ENCODE measurements around the gene SEMA6B. TPM values are rescaled to one million over a fixed set of nuclear protein-coding genes. Genes with fewer than 3 reads are reported as not detected.

The SEMA6B gene
- total and polyA plus RNA-seq, 2 donors (not counting 1 experiment from before 2014, with no cell fraction given), result 0.42 TPM; not detected in 1

DNA sequence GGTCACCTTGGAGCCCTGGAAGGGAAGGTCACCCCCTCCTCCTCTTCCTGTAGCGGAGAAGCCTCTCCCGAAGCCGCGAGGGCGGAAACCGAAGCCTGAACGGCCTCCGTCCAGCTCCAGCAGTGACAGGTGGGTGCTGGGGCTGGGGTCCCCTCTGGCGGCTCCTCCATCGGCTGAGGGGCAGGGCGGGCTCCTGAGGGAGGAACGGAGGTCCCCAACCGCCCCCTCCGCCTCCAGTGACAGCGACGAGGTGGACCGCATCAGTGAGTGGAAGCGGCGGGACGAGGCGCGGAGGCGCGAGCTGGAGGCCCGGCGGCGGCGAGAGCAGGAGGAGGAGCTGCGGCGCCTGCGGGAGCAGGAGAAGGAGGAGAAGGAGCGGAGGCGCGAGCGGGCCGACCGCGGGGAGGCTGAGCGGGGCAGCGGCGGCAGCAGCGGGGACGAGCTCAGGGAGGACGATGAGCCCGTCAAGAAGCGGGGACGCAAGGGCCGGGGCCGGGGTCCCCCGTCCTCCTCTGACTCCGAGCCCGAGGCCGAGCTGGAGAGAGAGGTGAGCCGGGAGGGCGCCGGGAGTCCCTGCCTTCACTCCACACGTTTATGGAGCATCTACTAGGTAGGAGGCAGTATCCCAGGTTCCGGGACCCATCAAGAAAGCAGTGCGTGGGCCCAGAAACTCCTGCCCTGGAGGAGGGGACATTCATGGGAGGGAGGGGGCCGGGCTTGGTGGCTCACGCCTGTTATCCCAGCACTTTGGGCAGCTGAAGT is 65.4 kb downstream of the SEMA6B start:
- ATAC-seq (ENCODE audit: low read depth) (no peak), DNase-seq (no peak)
- Mint-ChIP-seq H3K4me3 (no peak overlapping the region), H3K4me1 (no peaks in the 10 kb centered on the region), H3K27ac (no peak overlapping the region), H3K27me3 (no peaks in the 10 kb centered on the region), H3K9me3 (ENCODE audit: insufficient read depth) (no peaks in the 10 kb centered on the region)
- ChIA-PET CTCF (no interaction called here), POLR2A (interaction anchor here (0.6 kb wide), 1 partner anchor 163 kb away, joined by 5 read pairs; no protein-coding TSS in a partner anchor)
- no peaks in the 10 kb centered on the region for H3K27me3 ChIP-seq (replicated peaks in 1 of 4; ENCODE audit: control extremely low read depth in 1 of 4, control insufficient read depth in 3 of 4, insufficient read depth in 4 of 4, low read length in 3 of 4)
- intact Hi-C loops (cut with micrococcal nuclease), result no loop called here
- no peak overlapping the region for H3K9ac ChIP-seq (ENCODE audit: low read length)
- H3K27ac ChIP-seq (ENCODE audit: low read length in 2 of 2), result no peak overlapping the region
- H2AFZ ChIP-seq (ENCODE audit: insufficient read depth, low read depth, low read length, poor library complexity, severe bottlenecking), result no peak overlapping the region
- peaks cover 5 to 49% of the 10 kb centered on the region in 2 experiments for H3K36me3 ChIP-seq (replicated peaks in 1 of 2; ENCODE audit: control extremely low read depth in 1 of 2, control insufficient read depth in 1 of 2, extremely low read depth in 1 of 2, insufficient read depth in 2 of 2, low read length in 1 of 2)
- no peak for TF ChIP-seq EZH2 (IDR thresholded peaks at IDR 0.05; ENCODE audit: borderline replicate concordance, insufficient read depth, low read depth, low read length, poor library complexity, severe bottlenecking)
- TF ChIP-seq, protein P1, sequence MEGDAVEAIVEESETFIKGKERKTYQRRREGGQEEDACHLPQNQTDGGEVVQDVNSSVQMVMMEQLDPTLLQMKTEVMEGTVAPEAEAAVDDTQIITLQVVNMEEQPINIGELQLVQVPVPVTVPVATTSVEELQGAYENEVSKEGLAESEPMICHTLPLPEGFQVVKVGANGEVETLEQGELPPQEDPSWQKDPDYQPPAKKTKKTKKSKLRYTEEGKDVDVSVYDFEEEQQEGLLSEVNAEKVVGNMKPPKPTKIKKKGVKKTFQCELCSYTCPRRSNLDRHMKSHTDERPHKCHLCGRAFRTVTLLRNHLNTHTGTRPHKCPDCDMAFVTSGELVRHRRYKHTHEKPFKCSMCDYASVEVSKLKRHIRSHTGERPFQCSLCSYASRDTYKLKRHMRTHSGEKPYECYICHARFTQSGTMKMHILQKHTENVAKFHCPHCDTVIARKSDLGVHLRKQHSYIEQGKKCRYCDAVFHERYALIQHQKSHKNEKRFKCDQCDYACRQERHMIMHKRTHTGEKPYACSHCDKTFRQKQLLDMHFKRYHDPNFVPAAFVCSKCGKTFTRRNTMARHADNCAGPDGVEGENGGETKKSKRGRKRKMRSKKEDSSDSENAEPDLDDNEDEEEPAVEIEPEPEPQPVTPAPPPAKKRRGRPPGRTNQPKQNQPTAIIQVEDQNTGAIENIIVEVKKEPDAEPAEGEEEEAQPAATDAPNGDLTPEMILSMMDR (IDR thresholded peaks at IDR 0.05), result no peak
- H3K79me2 ChIP-seq (ENCODE audit: control insufficient read depth, insufficient read depth, low read length), result peaks cover 11% of the 10 kb centered on the region
- WGBS (ENCODE audit: insufficient coverage), result 98% methylated on average over 59 of the region's 61 CpGs
- no peak overlapping the region for H3K4me2 ChIP-seq (replicated peaks; ENCODE audit: low read depth, low read length, poor library complexity, severe bottlenecking)
- no peaks in the 10 kb centered on the region for H3K9me3 ChIP-seq (ENCODE audit: control extremely low read depth in 1 of 3, control insufficient read depth in 2 of 3, insufficient read depth in 1 of 3, low read length in 2 of 3)
- no peaks in the 10 kb centered on the region for H3K4me1 ChIP-seq (ENCODE audit: control insufficient read depth in 2 of 2, insufficient read depth in 2 of 2, low read length in 2 of 2)
- H3K4me3 ChIP-seq (ENCODE audit: control extremely low read depth in 1 of 5, extremely low read depth in 1 of 5, insufficient read depth in 1 of 5, low read depth in 2 of 5, low read length in 4 of 5), result no peak overlapping the region
- H4K20me1 ChIP-seq (ENCODE audit: control insufficient read depth, insufficient read depth, low read length, poor library complexity, severe bottlenecking), result no peaks in the 10 kb centered on the region

Measured in B cell (primary cell).